ENCODE results near the gene WWC1.

The WWC1 gene

GRCh38 chr5:168455201-168455600, 163.8 kb downstream of the WWC1 start:
- DNase-seq (ENCODE audit: low read depth) = no peak
- H3K4me3 ChIP-seq (ENCODE audit: low read depth, low read length) = no peak overlapping the region
- no peak for TF ChIP-seq MYC (IDR thresholded peaks at IDR 0.05; ENCODE audit: low read depth, low read length)
- TF ChIP-seq, protein P1, sequence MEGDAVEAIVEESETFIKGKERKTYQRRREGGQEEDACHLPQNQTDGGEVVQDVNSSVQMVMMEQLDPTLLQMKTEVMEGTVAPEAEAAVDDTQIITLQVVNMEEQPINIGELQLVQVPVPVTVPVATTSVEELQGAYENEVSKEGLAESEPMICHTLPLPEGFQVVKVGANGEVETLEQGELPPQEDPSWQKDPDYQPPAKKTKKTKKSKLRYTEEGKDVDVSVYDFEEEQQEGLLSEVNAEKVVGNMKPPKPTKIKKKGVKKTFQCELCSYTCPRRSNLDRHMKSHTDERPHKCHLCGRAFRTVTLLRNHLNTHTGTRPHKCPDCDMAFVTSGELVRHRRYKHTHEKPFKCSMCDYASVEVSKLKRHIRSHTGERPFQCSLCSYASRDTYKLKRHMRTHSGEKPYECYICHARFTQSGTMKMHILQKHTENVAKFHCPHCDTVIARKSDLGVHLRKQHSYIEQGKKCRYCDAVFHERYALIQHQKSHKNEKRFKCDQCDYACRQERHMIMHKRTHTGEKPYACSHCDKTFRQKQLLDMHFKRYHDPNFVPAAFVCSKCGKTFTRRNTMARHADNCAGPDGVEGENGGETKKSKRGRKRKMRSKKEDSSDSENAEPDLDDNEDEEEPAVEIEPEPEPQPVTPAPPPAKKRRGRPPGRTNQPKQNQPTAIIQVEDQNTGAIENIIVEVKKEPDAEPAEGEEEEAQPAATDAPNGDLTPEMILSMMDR (IDR thresholded peaks at IDR 0.05; ENCODE audit: low read depth, low read length) = no peak
- no peak for TF ChIP-seq MAX (IDR thresholded peaks at IDR 0.05; ENCODE audit: low read depth, low read length)
- no peak for TF ChIP-seq POLR2A (IDR thresholded peaks at IDR 0.05; ENCODE audit: extremely low read depth, insufficient read length)

GRCh38 chr5:168457542-168457941, 166.1 kb downstream of the WWC1 start:
- no peak for TF ChIP-seq MYC (IDR thresholded peaks at IDR 0.05; ENCODE audit: low read depth, low read length)
- TF ChIP-seq POLR2A (IDR thresholded peaks at IDR 0.05; ENCODE audit: extremely low read depth, insufficient read length) = no peak
- TF ChIP-seq, protein P1 (IDR thresholded peaks at IDR 0.05; ENCODE audit: low read depth, low read length) = no peak
- no peak for TF ChIP-seq MAX (IDR thresholded peaks at IDR 0.05; ENCODE audit: low read depth, low read length)
- no peak for DNase-seq (ENCODE audit: low read depth)
- no peak overlapping the region for H3K4me3 ChIP-seq (ENCODE audit: low read depth, low read length)

GRCh38 chr5:168460606-168461005, 169.2 kb downstream of the WWC1 start:
- no peak for TF ChIP-seq POLR2A (IDR thresholded peaks at IDR 0.05; ENCODE audit: extremely low read depth, insufficient read length)
- TF ChIP-seq, protein P1 (IDR thresholded peaks at IDR 0.05; ENCODE audit: low read depth, low read length) = no peak
- TF ChIP-seq MAX (IDR thresholded peaks at IDR 0.05; ENCODE audit: low read depth, low read length) = no peak
- TF ChIP-seq MYC (IDR thresholded peaks at IDR 0.05; ENCODE audit: low read depth, low read length) = no peak
- no peak for DNase-seq (ENCODE audit: low read depth)
- H3K4me3 ChIP-seq (ENCODE audit: low read depth, low read length) = no peak overlapping the region

DNA sequence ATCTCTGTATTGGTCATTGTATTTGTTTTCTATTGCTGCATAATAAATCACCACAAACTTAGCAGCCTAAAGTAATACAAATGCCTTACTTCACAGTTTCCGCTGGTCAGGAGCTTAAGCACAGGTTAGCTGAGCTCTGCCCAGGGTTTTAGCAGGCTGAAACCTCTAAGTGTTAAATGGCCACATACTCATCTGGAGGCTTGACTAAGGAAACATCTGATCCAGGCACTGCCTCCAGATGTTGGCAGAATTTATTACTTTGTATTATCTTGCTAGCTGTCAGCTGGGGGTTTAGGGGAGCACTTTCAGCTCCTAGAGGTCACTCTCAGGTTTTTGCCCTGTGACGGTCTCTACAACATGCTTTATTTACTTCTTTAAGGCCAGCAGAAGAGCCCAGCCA, 171.6 kb downstream of the WWC1 start:
- TF ChIP-seq MYC (IDR thresholded peaks at IDR 0.05; ENCODE audit: low read depth, low read length) = no peak
- TF ChIP-seq, protein P1 (IDR thresholded peaks at IDR 0.05; ENCODE audit: low read depth, low read length) = no peak
- TF ChIP-seq POLR2A (IDR thresholded peaks at IDR 0.05; ENCODE audit: extremely low read depth, insufficient read length) = no peak
- TF ChIP-seq MAX (IDR thresholded peaks at IDR 0.05; ENCODE audit: low read depth, low read length) = no peak

DNA sequence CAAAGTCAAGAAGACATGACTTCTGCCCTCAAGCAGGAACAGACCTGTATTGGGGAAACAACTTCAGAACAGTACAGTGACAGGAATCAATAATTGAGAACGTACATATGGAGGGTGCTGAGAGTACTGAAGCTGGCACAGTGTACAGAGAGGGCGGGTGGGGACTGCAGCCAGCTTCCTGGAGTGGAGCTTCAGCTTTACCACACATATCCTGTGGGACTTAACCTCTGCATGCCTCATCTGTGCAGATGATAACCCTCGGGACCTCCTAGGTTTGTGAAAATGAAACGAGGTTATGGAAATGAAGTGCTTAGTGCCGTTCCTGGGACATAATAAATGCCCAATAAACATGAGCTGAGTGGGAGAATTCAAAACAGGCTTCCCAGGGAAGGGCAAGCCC, 172.8 kb downstream of the WWC1 start:
- no peak overlapping the region for H3K4me3 ChIP-seq (ENCODE audit: low read depth, low read length)
- no peak for TF ChIP-seq MAX (IDR thresholded peaks at IDR 0.05; ENCODE audit: low read depth, low read length)
- no peak for TF ChIP-seq POLR2A (IDR thresholded peaks at IDR 0.05; ENCODE audit: extremely low read depth, insufficient read length)
- TF ChIP-seq, protein P1 (IDR thresholded peaks at IDR 0.05; ENCODE audit: low read depth, low read length) = no peak
- no peak for TF ChIP-seq MYC (IDR thresholded peaks at IDR 0.05; ENCODE audit: low read depth, low read length)
- no peak for DNase-seq (ENCODE audit: low read depth)

More for the DNA sequence above, 171.6 kb downstream of the WWC1 start:
- H3K4me3 ChIP-seq (ENCODE audit: low read depth, low read length) = no peak overlapping the region
- DNase-seq (ENCODE audit: low read depth) = no peak

- TF ChIP-seq MAX (IDR thresholded peaks at IDR 0.05; ENCODE audit: low read depth, low read length) (no peak), POLR2A (IDR thresholded peaks at IDR 0.05; ENCODE audit: extremely low read depth, insufficient read length) (no peak), MYC (IDR thresholded peaks at IDR 0.05; ENCODE audit: low read depth, low read length) (no peak)
- TF ChIP-seq, protein P1 (IDR thresholded peaks at IDR 0.05; ENCODE audit: low read depth, low read length) = no peak
- DNase-seq (ENCODE audit: low read depth) = no peak
- H3K4me3 ChIP-seq (ENCODE audit: low read depth, low read length) = no peak overlapping the region
Measured at GRCh38 chr5:168464641-168465040, 173.2 kb downstream of the WWC1 start.
